ENCODE data around the gene SPATA31C1. TPM values are rescaled to one million over a fixed set of nuclear protein-coding genes. Genes with fewer than 3 reads are reported as not detected.
"Not testable (repeated sequence)": the region's sequence is repeated elsewhere in the genome, so short reads cannot be mapped to it uniquely, and the experiment has no call there.

The SPATA31C1 gene
- total RNA-seq, 1 donor from 2014 or later: not detected

DNA sequence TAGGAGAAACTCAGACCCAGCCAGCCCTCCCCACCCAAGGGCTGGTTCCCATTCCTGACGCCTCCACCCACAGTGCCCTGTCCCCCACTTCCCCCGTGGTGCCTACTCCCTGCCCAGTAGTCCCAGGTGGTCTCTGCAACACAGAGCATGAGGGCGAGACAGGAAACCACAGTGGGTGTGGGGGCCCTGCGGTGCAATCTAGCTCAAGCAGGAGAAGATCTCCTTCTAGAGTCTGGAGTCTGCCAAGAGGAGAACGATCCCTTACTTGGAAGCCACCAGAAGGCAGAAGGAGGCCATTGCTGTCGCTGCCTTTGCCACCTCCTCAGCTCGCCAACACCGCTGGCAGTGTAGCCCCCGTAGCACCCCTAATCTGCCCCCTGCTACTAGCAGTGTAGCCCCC lies 20.2 kb downstream of the SPATA31C1 start:
- not testable (repeated sequence) for DNase-seq (ENCODE audit: low spot score)

DNA sequence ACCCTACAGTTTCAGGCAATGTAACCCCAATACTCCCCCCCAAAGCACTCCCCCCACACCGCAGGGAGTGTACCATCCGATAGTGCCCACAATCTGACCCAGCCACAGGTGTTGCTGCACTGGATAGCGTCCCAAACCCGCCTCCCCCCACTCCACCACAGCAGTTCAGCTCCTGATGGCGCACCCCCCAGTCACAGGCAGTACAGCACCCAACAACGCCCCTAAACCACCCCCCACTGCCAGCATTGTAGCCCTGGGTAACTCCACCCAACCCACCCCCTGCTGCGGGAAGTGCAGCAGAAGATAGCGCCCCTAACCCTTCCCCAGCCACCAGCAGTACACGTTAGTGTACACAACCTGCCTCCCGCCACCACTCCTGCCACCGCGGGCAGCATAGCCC lies 20.6 kb downstream of the SPATA31C1 start:
- DNase-seq (ENCODE audit: low spot score): not testable (repeated sequence)

DNA sequence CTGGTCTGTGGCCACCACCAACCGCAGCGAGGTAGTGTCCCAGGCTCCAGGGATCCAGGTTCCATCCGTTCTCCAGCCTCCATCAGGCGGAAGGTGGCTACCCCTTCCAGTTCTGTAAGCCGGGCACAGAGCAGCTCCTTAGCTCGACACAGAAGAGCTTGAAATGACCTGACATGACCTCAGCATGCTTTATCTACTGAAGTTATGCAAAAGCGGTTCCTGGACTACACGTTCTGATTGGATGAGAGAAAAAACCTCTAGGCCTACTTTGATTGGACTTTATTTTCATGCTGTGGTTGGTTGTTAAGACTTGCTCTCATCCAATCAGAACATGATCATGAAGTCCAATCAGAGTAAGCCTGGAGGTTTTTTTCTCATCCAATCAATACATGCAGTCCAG lies 21.3 kb downstream of the SPATA31C1 start:
- not testable (repeated sequence) for DNase-seq (ENCODE audit: low spot score)

DNA sequence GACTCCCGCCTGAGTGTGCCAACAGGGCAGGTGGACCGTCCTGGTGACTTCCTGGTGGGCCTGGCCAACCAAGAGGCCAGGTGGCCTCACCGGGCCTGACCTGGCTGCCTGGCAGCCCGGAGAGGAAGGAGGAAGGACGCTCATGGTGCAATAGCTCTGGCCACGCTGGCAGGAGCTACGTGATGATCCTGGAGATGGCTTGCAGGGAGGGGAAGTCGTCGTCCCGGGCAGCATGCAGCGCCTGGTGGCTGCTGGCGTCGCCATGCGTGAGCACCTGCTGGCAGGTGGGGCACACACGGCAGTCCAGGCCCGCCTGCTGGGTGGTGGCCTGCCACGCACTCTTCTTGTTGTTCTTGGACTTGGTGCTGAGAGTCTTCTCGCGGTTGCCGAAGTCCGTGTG lies 26.3 kb downstream of the SPATA31C1 start:
- DNase-seq (ENCODE audit: low spot score): no peak

DNA sequence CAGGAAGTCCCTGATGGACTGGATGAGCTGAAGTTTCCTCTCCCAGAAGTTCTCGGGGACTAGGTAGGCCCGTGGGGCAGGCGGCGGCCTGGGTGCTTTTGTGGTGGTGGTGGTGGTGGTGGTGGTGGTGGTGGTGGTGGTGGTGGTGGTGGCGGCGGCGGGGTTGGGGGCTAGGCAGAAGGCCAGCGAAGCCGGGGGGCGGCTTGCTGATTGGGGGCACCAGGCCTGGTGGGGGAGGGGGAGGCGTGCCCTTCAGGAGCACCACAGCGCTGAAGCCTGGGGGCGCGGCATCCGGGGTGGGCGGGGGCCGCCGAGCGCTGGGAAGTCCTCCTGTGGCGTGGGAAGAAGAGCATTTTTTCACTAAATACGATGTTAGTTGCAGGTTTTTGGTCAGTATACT lies 26.9 kb downstream of the SPATA31C1 start:
- DNase-seq (ENCODE audit: low spot score): no peak

DNA sequence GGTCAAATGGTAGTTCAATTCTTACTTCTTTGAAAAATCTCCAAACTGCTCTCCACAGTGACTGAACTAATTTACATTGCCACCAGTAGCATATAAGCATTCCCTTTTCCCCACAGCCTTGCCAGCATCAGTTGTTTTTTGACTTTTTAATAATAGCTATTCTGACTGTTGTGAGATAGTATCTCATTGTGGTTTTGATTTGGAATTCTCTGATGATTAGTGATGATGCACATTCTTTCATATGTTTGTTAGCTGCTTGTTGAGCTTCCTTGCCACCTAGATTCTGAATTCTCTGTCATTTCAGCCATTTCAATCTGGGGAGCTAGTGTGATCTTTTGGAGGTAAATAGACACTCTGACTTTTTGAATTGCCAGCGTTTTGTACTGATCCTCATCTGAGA lies 32.5 kb downstream of the SPATA31C1 start:
- no peak for DNase-seq (ENCODE audit: low spot score)

DNA sequence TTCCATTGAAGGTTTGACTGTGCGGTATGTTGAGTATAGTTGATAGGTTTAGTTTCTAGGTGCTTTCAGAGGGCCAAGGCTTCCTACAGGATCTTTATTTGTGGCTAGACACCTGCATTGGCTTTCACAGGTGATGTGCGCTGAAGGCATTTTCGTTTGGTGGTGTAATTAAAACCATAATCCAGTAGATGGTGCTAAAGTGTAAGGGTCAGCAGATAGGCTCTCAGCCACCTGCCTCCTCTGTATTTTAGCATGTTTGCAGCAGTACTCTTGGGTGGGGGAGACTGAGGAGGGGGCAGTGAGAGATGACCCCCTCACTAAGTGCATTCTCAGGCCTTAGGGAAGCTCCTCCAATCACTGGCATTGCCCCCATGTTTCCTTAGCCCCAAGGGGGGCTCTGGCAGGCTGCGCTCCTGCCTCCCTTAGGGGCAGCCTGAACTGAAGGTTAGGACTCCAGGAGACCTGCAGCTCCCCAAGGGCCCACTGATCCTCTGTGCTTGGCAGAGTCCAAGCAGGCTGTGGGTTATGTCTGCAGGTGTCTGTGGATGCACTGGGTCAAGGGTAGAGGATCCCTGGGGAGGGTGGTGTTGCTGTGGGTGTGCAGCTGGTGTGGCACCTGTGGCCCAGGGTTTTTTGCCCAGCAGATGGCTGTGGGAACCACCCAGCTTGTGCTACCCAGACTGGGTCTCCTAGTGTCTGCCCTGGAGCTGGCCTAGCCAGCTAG lies 33.2 kb downstream of the SPATA31C1 start:
- no peak for DNase-seq (ENCODE audit: low spot score)

DNA sequence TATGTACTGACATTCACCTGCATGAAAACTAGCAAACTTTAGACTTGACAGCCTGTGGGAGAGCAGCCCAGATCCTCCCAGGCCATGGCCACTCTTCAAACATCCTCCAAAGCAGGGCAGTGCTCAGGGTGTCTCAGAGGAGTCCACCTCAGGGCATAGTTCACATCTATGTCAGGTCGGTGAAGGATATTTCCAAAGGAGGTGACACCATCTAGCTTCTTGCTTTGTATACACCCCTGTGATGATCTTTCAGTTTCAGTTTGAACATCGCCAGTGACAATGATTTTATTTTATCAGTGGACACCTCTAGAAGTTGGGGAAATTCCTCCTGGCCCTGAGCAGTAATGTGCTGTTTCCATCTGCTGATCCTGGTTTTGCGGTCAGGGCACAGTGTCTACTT lies 36.5 kb downstream of the SPATA31C1 start:
- no peak for DNase-seq (ENCODE audit: low spot score)

DNA sequence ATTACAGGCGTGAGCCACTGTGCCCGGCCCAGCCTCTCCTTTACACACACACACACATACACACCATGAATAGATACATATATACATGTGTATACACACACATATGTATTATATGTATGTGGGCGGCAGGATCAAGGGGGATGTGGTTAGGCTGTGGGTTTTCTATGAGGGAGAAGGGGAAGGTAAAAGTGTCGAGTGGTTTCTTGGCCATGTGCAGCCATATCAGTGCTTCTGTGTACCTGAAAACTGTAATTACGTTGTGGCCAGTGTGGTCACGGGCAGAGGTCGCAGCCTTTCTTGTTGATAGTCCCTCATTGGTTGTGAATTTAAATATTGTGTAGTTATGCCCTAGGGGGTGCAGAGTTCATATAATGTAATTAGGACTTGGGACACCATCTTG lies 40.1 kb downstream of the SPATA31C1 start:
- DNase-seq (ENCODE audit: low spot score): no peak

DNA sequence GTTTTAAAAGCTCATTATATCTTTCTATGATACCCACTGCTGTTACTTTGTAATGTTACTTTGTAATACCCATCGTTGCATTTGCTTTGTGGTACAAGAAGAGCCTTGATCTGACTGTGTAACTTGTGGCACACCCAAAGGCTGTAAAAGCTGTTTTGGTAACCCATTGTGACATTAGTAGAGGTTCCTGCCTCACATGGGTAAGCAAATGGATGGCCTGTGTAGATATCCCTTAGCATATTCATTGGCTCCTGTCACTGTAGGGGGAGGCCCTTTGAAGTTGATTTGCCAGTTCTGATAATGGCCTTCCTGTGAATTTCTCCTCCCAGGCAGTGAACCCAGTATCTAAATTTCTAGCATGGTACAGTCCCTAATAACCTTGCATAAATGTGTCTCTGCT lies 40.8 kb downstream of the SPATA31C1 start:
- DNase-seq (ENCODE audit: low spot score): no peak

DNA sequence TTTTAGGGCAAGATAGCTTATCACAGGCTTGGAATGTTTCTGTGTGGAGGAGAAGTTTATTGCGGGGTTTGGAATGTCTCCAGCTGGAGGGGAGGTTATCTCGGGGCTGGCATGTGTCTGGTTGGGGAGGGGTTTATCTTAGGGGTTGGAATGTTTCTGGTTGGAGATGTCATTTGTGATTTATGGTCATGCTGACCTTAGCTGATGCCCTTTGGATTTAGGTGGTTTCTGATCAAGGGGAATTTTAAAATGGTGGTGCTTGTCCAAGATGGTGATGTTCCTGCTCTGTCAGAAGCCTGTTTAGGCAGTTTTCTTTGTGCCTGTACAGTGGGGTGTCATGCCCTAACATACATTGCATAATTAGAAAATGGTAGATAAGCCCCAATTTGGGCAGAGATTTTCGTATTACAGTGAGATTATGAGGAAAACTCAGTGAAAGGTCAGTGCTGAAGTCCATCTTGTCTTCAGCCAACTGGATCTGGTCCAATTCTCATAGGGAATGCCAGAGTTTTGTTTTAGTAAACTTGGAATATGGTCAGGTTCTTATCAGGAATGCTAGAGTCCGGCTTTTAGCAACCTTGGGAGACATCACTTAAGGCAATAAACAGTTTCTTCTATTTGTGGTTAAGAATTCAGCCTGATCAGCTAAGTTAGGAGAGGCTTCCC lies 42.3 kb downstream of the SPATA31C1 start:
- no peak for DNase-seq (ENCODE audit: low spot score)

DNA sequence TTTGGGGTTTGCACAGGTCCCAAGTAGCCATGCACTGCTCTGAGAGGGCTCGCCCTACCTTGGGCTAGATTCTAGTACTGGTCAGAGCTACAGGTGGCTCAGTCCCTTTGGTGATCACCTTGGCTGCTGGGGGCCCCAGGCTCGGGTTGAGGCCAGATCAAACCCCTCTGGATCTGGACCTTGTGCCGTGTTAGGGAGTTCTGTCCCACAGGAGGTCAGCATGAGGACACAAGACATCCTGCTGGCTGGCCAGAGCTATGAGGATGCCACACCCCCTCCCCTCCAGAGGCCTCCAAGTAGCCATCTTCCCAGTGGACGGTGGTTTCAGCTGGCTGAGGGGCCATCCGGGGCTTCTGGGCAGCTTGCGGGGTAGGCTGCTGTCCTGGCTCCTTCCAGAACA lies 46.0 kb downstream of the SPATA31C1 start:
- DNase-seq (ENCODE audit: low spot score): no peak

DNA sequence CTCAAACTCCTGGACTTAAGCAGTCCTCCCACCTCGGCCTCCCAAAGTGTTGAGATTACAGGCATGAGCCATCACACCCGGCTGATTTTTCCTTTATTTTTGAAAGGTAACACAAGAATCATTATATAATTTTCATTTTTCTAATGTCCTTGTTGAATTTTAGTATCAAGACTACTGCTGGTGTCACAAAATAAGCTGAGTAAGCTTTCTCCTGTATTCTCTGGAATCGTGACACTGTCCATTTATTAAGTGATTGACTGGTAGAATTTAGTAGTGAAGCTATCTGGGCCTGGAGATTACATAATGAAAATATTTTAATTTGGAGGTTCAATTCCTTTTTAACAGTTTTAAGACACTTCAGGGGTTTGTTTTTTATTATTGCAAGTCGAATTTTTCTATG lies 47.1 kb downstream of the SPATA31C1 start:
- no peak for DNase-seq (ENCODE audit: low spot score)

DNA sequence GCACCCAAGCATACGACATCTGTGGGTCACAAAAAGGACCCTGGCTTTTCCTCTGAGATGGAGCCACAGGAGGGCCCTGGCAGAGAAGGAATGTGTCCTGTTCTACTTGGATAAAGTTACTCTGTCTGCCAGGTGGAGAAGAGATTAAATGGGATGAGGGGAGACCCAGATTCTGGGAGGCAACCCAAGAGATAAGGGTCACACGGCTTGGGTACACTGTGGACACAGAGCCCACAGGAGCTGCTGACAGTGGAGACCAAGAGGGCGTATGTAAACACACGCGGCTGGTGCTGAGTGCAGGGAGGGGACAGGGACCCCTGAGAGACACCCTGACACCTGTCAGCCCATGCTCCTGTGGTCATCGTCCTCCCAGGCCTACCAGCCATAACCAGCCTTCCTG lies 50.4 kb downstream of the SPATA31C1 start:
- no peak for DNase-seq (ENCODE audit: low spot score)

DNA sequence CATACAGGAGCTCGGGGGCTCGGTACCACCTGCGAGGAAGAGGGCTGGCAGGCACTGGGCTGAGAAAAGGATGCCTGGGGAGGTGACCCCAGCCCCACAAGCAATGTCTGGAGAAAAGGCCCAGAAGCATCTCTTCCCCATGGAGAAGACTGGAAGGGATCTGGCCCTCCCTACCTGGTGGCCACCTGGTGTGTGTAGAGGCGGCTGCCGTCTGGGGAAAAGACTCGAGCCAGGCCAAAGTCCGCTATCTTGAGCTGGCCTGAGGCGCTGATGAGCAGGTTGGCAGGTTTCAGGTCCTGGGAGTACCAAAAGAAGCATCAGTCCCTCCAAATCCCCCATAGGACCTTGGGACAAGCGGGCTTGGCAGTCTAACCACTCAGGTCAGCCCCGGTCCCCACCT lies 52.8 kb downstream of the SPATA31C1 start:
- no peak for DNase-seq (ENCODE audit: low spot score)

DNA sequence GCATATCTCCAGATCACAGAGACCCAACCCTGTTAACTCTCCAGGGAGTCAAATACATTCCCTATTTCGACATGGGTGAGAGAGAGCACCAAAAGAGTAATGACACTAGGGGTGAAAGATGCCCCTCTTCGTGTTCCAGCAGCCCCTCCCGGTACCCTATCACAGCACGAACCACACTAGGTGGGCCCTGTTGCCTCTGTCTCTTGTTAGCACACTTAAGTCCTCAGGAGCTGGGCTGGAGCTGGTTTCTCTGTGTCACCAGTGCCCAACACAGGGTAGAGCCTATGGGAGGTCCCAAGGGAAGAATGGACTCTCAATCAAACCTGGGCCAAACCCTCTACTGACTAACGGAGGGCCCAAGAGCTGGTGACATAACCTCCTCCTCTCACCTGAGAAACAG lies 55.4 kb downstream of the SPATA31C1 start:
- DNase-seq (ENCODE audit: low spot score): no peak

Other genes starting within 250 kb of the SPATA31C1 start
- 119 TPM for gene CTSL, start 191.8 kb upstream of the SPATA31C1 start, total RNA-seq
- not detected for gene SPATA31E1, start 35.1 kb upstream of the SPATA31C1 start, total RNA-seq
- 11.4 TPM for gene CDK20, start 56.6 kb downstream of the SPATA31C1 start, total RNA-seq
- gene SPATA31C2, start 220.5 kb downstream of the SPATA31C1 start, total RNA-seq: not detected

Measured in ureter (tissue), 1 donor.